ENCODE results near the gene DISC1.

- TF ChIP-seq CTCF (IDR thresholded peaks at IDR 0.05) = no peak
- no peak for TF ChIP-seq SMC3 (IDR thresholded peaks at IDR 0.05; ENCODE audit: low read depth, low read length)
- no peak for TF ChIP-seq MAX (IDR thresholded peaks at IDR 0.05; ENCODE audit: low read depth)
- no peak for TF ChIP-seq FOSL2 (IDR thresholded peaks at IDR 0.05; ENCODE audit: borderline replicate concordance, low read depth)
- no peak for TF ChIP-seq GABPA (IDR thresholded peaks at IDR 0.05; ENCODE audit: low read depth)
- no peak for TF ChIP-seq NRF1 (IDR thresholded peaks at IDR 0.05; ENCODE audit: low read depth, low read length)
These were observed 134.7 kb downstream of the DISC1 start for GRCh38 chr1:231761252-231761651.

Measured in SK-N-SH (cell line).